Thyroid gland (tissue), 4 donors: ENCODE measurements around the gene C7orf57. TPM values are rescaled to one million over a fixed set of nuclear protein-coding genes. Genes with fewer than 3 reads are reported as not detected.
A peak's percentile ranks its signal among the peaks of the same experiment; 100 is the strongest.

ENCODE experiments used
- DNase-seq, 2 donors: peaks; one replicate each; pipeline ENCODE4 v3.0.0-alpha.2; 2019
- H3K27ac ChIP-seq, 3 donors: fragments of 200-600 bp; sonication (generic); 1 replicate in 2 of 3; 2 replicates in 1 of 3; pipeline ENCODE4 v1.5.1; 2016 to 2019; ENCODE audit warnings: mild to moderate bottlenecking in 1 of 3, moderate library complexity in 1 of 3
- H3K27me3 ChIP-seq: fragments of 200-600 bp; sonication (generic); one replicate; pipeline ENCODE4 v1.5.1; 2019
- H3K36me3 ChIP-seq, 2 donors: fragments of 200-600 bp; sonication (generic); one replicate each; pipeline ENCODE4 v1.5.1; 2016 to 2019
- H3K4me1 ChIP-seq, 2 donors: fragments of 200-600 bp; sonication (generic); one replicate each; pipeline ENCODE4 v1.5.1; 2017 to 2019
- H3K4me3 ChIP-seq, 3 donors: fragments of 200-600 bp; sonication (generic); replicated peaks in 1 of 3; 1 replicate in 2 of 3; 2 replicates in 1 of 3; pipeline ENCODE4 v1.5.1; 2016; ENCODE audit warnings: mild to moderate bottlenecking in 1 of 3
- H3K9me3 ChIP-seq: fragments of 200-600 bp; sonication (generic); one replicate; pipeline ENCODE4 v1.5.1; 2017
- POLR2A ChIP-seq, 2 donors: fragments of 450-650 bp; IDR thresholded peaks; one replicate each; pipeline ENCODE4 v1.6.1; 2017; ENCODE audit warnings: antibody characterized with exemption in 2 of 2, mild to moderate bottlenecking in 2 of 2, moderate library complexity in 1 of 2
- WGBS, 2 donors: methylation state at CpG; one replicate each; pipeline ENCODE4 v1.1.5; 2017; 5-methylcytosine and 5-hydroxymethylcytosine counted together
- intact Hi-C: fragments of 100-400 bp; cut with DNase I; formaldehyde crosslinking; loops from one replicate; pipeline ENCODE4 v1.15.1; 2023
- total RNA-seq, 4 donors: library from RNA; depleted of rRNA; stranded (reverse); fragments of >200 nt; gene quantifications; one replicate each; pipeline ENCODE4 v1.2.3, GENCODE V29; 2016
- TF ChIP-seq, protein P1 (sequence below), 6 experiments: fragments of 200-600 bp in 3 of 6; fragments of 450-650 bp in 3 of 6; sonication (generic) in 3 of 6; IDR thresholded peaks; one replicate each; pipeline ENCODE4 v1.5.1; 2016 to 2019; ENCODE audit warnings: antibody characterized with exemption in 6 of 6, mild to moderate bottlenecking in 2 of 6, inconsistent platforms in 1 of 6, moderate library complexity in 1 of 6

Gene C7orf57
- total RNA-seq, 4 donors from 2014 or later: not detected

DNA sequence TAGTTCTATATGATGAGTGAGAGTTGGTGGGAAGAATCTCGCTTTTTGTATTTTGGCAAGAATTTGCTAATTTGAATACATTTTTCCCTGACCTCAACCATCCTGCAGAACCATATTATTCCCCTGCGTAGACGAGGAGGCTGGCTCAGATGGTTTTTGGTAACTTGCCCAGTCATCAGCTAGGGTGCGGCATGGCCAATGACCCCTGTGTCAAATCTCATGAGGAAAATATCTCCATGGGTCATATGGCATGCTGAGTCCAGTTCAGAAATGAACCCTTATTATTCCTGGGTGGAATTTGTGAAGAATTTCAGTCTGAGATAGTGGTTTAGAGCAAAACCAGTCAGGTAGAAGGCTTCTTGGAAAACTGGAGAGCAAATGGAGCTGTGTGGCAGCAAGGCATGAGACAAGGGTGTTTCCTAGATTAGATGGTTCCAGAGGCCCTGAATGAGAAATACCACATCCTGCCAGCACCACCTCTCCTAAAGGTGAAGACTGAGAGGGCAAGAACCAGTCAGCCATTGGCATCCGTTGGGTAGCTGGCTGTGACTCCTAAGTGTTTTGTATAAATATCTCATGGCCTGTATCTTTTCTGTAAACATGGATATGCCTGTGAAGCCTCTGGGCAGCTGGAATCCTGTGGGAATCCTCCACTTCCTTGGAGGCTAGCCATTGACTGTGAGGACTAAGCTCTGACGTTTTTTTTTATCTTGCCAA lies 47.9 kb downstream of the C7orf57 start:
- intact Hi-C loops: no loop called here
- H3K27me3 ChIP-seq: no peaks in the 10 kb centered on the region
- H3K4me3 ChIP-seq: no peak overlapping the region
- no peaks in the 10 kb centered on the region for H3K9me3 ChIP-seq
- no peak overlapping the region for H3K27ac ChIP-seq
- peaks cover 8 to 36% of the 10 kb centered on the region in 2 donors for H3K4me1 ChIP-seq
- H3K36me3 ChIP-seq: no peaks in the 10 kb centered on the region
- DNase-seq: no peak
- 72 to 78% methylated on average over 6 of the region's 6 CpGs for WGBS, 2 donors
- no peak for TF ChIP-seq POLR2A (IDR thresholded peaks at IDR 0.05)
- TF ChIP-seq, protein P1, sequence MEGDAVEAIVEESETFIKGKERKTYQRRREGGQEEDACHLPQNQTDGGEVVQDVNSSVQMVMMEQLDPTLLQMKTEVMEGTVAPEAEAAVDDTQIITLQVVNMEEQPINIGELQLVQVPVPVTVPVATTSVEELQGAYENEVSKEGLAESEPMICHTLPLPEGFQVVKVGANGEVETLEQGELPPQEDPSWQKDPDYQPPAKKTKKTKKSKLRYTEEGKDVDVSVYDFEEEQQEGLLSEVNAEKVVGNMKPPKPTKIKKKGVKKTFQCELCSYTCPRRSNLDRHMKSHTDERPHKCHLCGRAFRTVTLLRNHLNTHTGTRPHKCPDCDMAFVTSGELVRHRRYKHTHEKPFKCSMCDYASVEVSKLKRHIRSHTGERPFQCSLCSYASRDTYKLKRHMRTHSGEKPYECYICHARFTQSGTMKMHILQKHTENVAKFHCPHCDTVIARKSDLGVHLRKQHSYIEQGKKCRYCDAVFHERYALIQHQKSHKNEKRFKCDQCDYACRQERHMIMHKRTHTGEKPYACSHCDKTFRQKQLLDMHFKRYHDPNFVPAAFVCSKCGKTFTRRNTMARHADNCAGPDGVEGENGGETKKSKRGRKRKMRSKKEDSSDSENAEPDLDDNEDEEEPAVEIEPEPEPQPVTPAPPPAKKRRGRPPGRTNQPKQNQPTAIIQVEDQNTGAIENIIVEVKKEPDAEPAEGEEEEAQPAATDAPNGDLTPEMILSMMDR (IDR thresholded peaks at IDR 0.05): no peak

DNA sequence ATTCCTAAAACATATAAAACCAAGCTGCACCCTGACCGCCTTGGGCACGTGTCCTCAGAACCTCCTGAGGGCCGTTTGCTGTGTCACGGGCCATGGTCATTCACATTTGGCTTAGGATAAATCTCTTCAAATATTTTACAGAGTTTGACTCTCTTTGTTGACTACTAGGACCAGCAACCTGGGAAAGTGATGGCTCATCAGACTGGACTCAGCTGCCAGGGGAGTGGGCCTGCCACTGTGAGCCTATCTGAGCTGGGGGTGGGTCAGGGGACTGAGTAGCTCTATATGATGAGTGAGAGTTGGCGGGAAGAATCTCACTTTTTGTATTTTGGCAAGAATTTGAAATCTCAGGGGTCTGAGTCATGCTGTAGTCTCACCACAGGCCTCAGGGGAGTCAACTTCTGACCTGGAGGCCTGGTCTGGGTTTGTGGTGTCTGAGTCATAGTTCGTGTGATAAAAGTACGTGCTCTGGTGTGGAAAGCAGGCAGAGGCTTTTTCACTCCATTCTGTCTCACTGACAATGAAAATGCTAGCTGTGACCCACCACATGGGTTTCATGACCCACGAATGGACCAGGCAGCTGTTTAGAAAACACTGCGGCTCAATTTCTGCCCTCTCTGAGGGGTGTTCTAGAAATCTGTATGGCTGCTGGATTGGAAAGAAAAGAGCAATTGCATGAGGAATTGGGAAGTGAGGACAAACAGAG lies 49.5 kb downstream of the C7orf57 start:
- intact Hi-C loops: loop anchor here (5.0 kb wide), 1 partner anchor 108 kb away; the partner anchor contains the start of gene HUS1
- DNase-seq: peak; percentile 22 to 47

DNA sequence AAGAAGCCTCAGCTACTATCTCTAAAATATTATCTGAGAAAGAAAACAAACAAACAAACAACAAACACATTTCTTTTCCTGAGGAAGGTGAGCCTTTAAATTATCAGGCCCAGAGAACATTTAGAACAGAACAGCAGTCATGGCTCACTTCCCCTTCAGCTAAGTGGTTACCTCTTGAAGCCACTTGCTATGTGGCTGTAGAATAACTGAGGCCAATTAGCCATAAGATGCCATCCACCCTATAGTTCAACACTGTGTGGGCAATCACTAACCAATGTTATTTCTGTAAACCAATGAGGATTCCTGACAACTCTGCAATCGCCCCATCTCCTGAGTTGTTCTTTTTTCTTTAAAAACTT lies 50.1 kb downstream of the C7orf57 start:
- H3K4me1 ChIP-seq: peaks cover 8 to 41% of the 10 kb centered on the region in 2 donors
- no peaks in the 10 kb centered on the region for H3K27me3 ChIP-seq
- no peaks in the 10 kb centered on the region for H3K9me3 ChIP-seq
- WGBS, 2 donors: 53 to 67% methylated on average over 1 of the region's 1 CpG
- intact Hi-C loops: loop anchor here (5.0 kb wide), 1 partner anchor 108 kb away; the partner anchor contains the start of gene HUS1
- TF ChIP-seq POLR2A (IDR thresholded peaks at IDR 0.05): no peak
- TF ChIP-seq, protein P1 (IDR thresholded peaks at IDR 0.05): no peak
- H3K27ac ChIP-seq: peak overlapping the region; percentile 14 to 63 (median 41)
- DNase-seq: no peak
- H3K36me3 ChIP-seq: no peaks in the 10 kb centered on the region
- no peak overlapping the region for H3K4me3 ChIP-seq

More for the DNA sequence above, 49.5 kb downstream of the C7orf57 start:
- H3K27me3 ChIP-seq: no peaks in the 10 kb centered on the region
- peak overlapping the region; percentile 14 to 63 (median 41) for H3K27ac ChIP-seq
- no peaks in the 10 kb centered on the region for H3K36me3 ChIP-seq
- peaks cover 8 to 37% of the 10 kb centered on the region in 2 donors for H3K4me1 ChIP-seq
- no peaks in the 10 kb centered on the region for H3K9me3 ChIP-seq
- no peak overlapping the region for H3K4me3 ChIP-seq
- 61 to 85% methylated on average over 9 of the region's 9 CpGs for WGBS, 2 donors
- TF ChIP-seq POLR2A (IDR thresholded peaks at IDR 0.05): no peak
- TF ChIP-seq, protein P1 (IDR thresholded peaks at IDR 0.05): no peak

DNA sequence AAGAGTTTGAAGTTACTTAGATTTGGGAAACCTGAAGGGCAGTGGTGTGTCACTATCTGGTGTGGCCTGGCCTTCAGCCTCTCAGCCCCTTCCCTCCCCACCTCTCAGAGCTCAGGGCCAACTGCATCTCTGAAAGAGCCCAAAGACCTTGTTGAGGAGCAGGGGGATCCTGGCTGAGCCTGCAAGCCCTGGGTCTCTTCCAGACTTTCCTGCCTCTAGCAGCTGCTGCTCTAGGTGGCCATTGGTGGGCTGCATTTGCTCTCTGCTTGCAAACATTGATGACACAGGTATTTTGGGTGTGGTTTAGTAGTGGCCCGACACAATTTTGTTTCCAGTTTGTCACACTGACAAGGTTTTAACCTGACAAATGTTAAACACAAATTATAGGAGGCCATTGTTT lies 50.6 kb downstream of the C7orf57 start:
- 68 to 73% methylated on average over 1 of the region's 1 CpG for WGBS, 2 donors

More for the DNA sequence above, 50.6 kb downstream of the C7orf57 start:
- Histone ChIP-seq H3K27me3 (no peaks in the 10 kb centered on the region), H3K27ac (peak overlapping the region in 2 of 3 donors; percentile 41 to 63), H3K9me3 (no peaks in the 10 kb centered on the region), H3K4me3 (no peak overlapping the region), H3K36me3 (no peaks in the 10 kb centered on the region), H3K4me1 (peaks cover 8 to 43% of the 10 kb centered on the region in 2 donors)
- intact Hi-C loops: loop anchor here (5.0 kb wide), 1 partner anchor 109 kb away; the partner anchor contains the start of gene HUS1
- TF ChIP-seq, protein P1 (IDR thresholded peaks at IDR 0.05): no peak
- TF ChIP-seq POLR2A (IDR thresholded peaks at IDR 0.05): no peak
- no peak for DNase-seq
